Measurements from ENCODE around the gene TEX30.

Gene TEX30

GRCh38 chr13:102798581-102799425 is 25.2 kb upstream of the TEX30 start, which contains the start of the genes BIVM and POGLUT2:
BIVM (plus strand) TSS chr13:102799119; CDS start chr13:102807268, 8,149 bp downstream.
POGLUT2 (minus strand) TSS chr13:102798976; CDS start chr13:102798670, 306 bp downstream.
- Histone ChIP-seq H3K14ac (ENCODE audit: low read length) (peak within 1 kb of the TSS; percentile 73), H2AFZ (ENCODE audit: insufficient read depth, low read length, poor library complexity) (peak within 1 kb of the TSS; percentile 95), H3K79me1 (ENCODE audit: low read length) (peaks cover 13% of the 10 kb centered on the region), H3K4me1 (ENCODE audit: control insufficient read depth in 1 of 2, insufficient read depth in 2 of 2, low read length in 2 of 2) (peaks cover 0 to 3% of the 10 kb centered on the region in 2 experiments), H3K27ac (ENCODE audit: low read depth, low read length) (no peak within 1 kb of the TSS), H3K27me3 (ENCODE audit: insufficient read depth, low read length) (no peaks in the 10 kb centered on the region), H3K4ac (ENCODE audit: low read depth, low read length) (peak within 1 kb of the TSS; percentile 51), H4K91ac (ENCODE audit: low read depth, low read length) (peak within 1 kb of the TSS; percentile 55), H3K4me3 (ENCODE audit: low read depth, low read length) (peak within 1 kb of the TSS; percentile 81), H3K36me3 (ENCODE audit: control insufficient read depth in 1 of 2, insufficient read depth in 2 of 2, low read length in 2 of 2) (no peaks in the 10 kb centered on the region), H3K18ac (ENCODE audit: low read length) (peak within 1 kb of the TSS; percentile 62), H3K9ac (ENCODE audit: low read length) (peak within 1 kb of the TSS; percentile 55), H2AK5ac (ENCODE audit: low read length) (no peak within 1 kb of the TSS), H3K79me2 (ENCODE audit: control insufficient read depth, insufficient read depth, low read length, poor library complexity) (peaks cover 5% of the 10 kb centered on the region), H4K12ac (ENCODE audit: low read depth, low read length) (peak within 1 kb of the TSS; percentile 90), H3K4me2 (ENCODE audit: low read length) (peak within 1 kb of the TSS; percentile 83), H3K9me3 (ENCODE audit: insufficient read depth, low read depth, low read length) (peaks cover 3% of the 10 kb centered on the region), H3K23ac (ENCODE audit: low read length) (no peak within 1 kb of the TSS), H2BK12ac (ENCODE audit: low read length) (no peak within 1 kb of the TSS), H2BK120ac (ENCODE audit: insufficient read depth, low read length, poor library complexity) (peak within 1 kb of the TSS; percentile 47), H4K8ac (ENCODE audit: low read depth, low read length) (peak within 1 kb of the TSS; percentile 89), H2BK5ac (ENCODE audit: low read depth, low read length, poor library complexity) (no peak within 1 kb of the TSS)
- DNase-seq: peak; percentile 91 to 94
- no CpG with 5 or more reads among the region's 72 CpGs for WGBS (ENCODE audit: extremely low coverage, insufficient coverage, insufficient read length)

GRCh38 chr13:102793611-102794355 is 20.2 kb upstream of the TEX30 start:
- no peak overlapping the region for H3K4ac ChIP-seq (ENCODE audit: low read depth, low read length)
- no peak overlapping the region for H3K23ac ChIP-seq (ENCODE audit: low read length)
- H2AK5ac ChIP-seq (ENCODE audit: low read length): no peak overlapping the region
- no peak overlapping the region for H4K91ac ChIP-seq (ENCODE audit: low read depth, low read length)
- no peak overlapping the region for H2BK12ac ChIP-seq (ENCODE audit: low read length)
- no peak overlapping the region for H2AFZ ChIP-seq (ENCODE audit: insufficient read depth, low read length, poor library complexity)
- no peak for DNase-seq
- peaks cover 2% of the 10 kb centered on the region for H3K9me3 ChIP-seq (ENCODE audit: insufficient read depth, low read depth, low read length)
- H3K79me2 ChIP-seq (ENCODE audit: control insufficient read depth, insufficient read depth, low read length, poor library complexity): no peaks in the 10 kb centered on the region
- WGBS (ENCODE audit: extremely low coverage, insufficient coverage, insufficient read length): no CpG with 5 or more reads among the region's 9 CpGs
- no peak overlapping the region for H3K27ac ChIP-seq (ENCODE audit: low read depth, low read length)
- no peaks in the 10 kb centered on the region for H3K79me1 ChIP-seq (ENCODE audit: low read length)
- no peak overlapping the region for H4K12ac ChIP-seq (ENCODE audit: low read depth, low read length)
- no peak overlapping the region for H2BK120ac ChIP-seq (ENCODE audit: insufficient read depth, low read length, poor library complexity)
- H3K18ac ChIP-seq (ENCODE audit: low read length): no peak overlapping the region
- H3K4me2 ChIP-seq (ENCODE audit: low read length): no peak overlapping the region
- peaks cover 6 to 7% of the 10 kb centered on the region in 2 experiments for H3K36me3 ChIP-seq (ENCODE audit: control insufficient read depth in 1 of 2, insufficient read depth in 2 of 2, low read length in 2 of 2)
- H4K8ac ChIP-seq (ENCODE audit: low read depth, low read length): no peak overlapping the region
- H3K9ac ChIP-seq (ENCODE audit: low read length): no peak overlapping the region
- H3K4me3 ChIP-seq (ENCODE audit: low read depth, low read length): no peak overlapping the region
- no peaks in the 10 kb centered on the region for H3K27me3 ChIP-seq (ENCODE audit: insufficient read depth, low read length)
- H2BK5ac ChIP-seq (ENCODE audit: low read depth, low read length, poor library complexity): no peak overlapping the region
- H3K4me1 ChIP-seq (ENCODE audit: control insufficient read depth in 1 of 2, insufficient read depth in 2 of 2, low read length in 2 of 2): no peaks in the 10 kb centered on the region
- H3K14ac ChIP-seq (ENCODE audit: low read length): no peak overlapping the region

- no peaks in the 10 kb centered on the region for H3K9me3 ChIP-seq (ENCODE audit: insufficient read depth, low read depth, low read length)
- H4K91ac ChIP-seq (ENCODE audit: low read depth, low read length): no peak overlapping the region
- H3K4ac ChIP-seq (ENCODE audit: low read depth, low read length): no peak overlapping the region
- H2AK5ac ChIP-seq (ENCODE audit: low read length): no peak overlapping the region
- no peak overlapping the region for H2AFZ ChIP-seq (ENCODE audit: insufficient read depth, low read length, poor library complexity)
- no peak for DNase-seq
- H3K9ac ChIP-seq (ENCODE audit: low read length): peak overlapping the region; percentile 57
- no peak overlapping the region for H4K12ac ChIP-seq (ENCODE audit: low read depth, low read length)
- no peaks in the 10 kb centered on the region for H3K4me1 ChIP-seq (ENCODE audit: control insufficient read depth in 1 of 2, insufficient read depth in 2 of 2, low read length in 2 of 2)
- H3K36me3 ChIP-seq (ENCODE audit: control insufficient read depth in 1 of 2, insufficient read depth in 2 of 2, low read length in 2 of 2): peaks cover 7 to 11% of the 10 kb centered on the region in 2 experiments
- H3K23ac ChIP-seq (ENCODE audit: low read length): no peak overlapping the region
- no peak overlapping the region for H3K27ac ChIP-seq (ENCODE audit: low read depth, low read length)
- H3K27me3 ChIP-seq (ENCODE audit: insufficient read depth, low read length): no peaks in the 10 kb centered on the region
- H3K79me2 ChIP-seq (ENCODE audit: control insufficient read depth, insufficient read depth, low read length, poor library complexity): no peaks in the 10 kb centered on the region
- H3K4me2 ChIP-seq (ENCODE audit: low read length): no peak overlapping the region
- no peak overlapping the region for H2BK120ac ChIP-seq (ENCODE audit: insufficient read depth, low read length, poor library complexity)
- no peak overlapping the region for H4K8ac ChIP-seq (ENCODE audit: low read depth, low read length)
- no peak overlapping the region for H3K4me3 ChIP-seq (ENCODE audit: low read depth, low read length)
- H3K79me1 ChIP-seq (ENCODE audit: low read length): no peaks in the 10 kb centered on the region
- H2BK5ac ChIP-seq (ENCODE audit: low read depth, low read length, poor library complexity): no peak overlapping the region
- no peak overlapping the region for H3K14ac ChIP-seq (ENCODE audit: low read length)
- H3K18ac ChIP-seq (ENCODE audit: low read length): no peak overlapping the region
- H2BK12ac ChIP-seq (ENCODE audit: low read length): no peak overlapping the region
- WGBS (ENCODE audit: extremely low coverage, insufficient coverage, insufficient read length): no CpG with 5 or more reads among the region's 1 CpG
Observed at GRCh38 chr13:102792396-102792795, 18.8 kb upstream of the TEX30 start.

- Histone ChIP-seq H2BK5ac (ENCODE audit: low read depth, low read length, poor library complexity) (no peak overlapping the region), H3K18ac (ENCODE audit: low read length) (no peak overlapping the region), H3K4me1 (ENCODE audit: control insufficient read depth in 1 of 2, insufficient read depth in 2 of 2, low read length in 2 of 2) (no peaks in the 10 kb centered on the region), H4K12ac (ENCODE audit: low read depth, low read length) (no peak overlapping the region), H3K4me3 (ENCODE audit: low read depth, low read length) (no peak overlapping the region), H3K79me2 (ENCODE audit: control insufficient read depth, insufficient read depth, low read length, poor library complexity) (no peaks in the 10 kb centered on the region), H3K4me2 (ENCODE audit: low read length) (no peak overlapping the region), H2BK120ac (ENCODE audit: insufficient read depth, low read length, poor library complexity) (no peak overlapping the region), H3K23ac (ENCODE audit: low read length) (no peak overlapping the region), H3K4ac (ENCODE audit: low read depth, low read length) (no peak overlapping the region), H2BK12ac (ENCODE audit: low read length) (no peak overlapping the region), H2AFZ (ENCODE audit: insufficient read depth, low read length, poor library complexity) (no peak overlapping the region), H3K14ac (ENCODE audit: low read length) (no peak overlapping the region), H2AK5ac (ENCODE audit: low read length) (no peak overlapping the region), H3K9me3 (ENCODE audit: insufficient read depth, low read depth, low read length) (no peaks in the 10 kb centered on the region), H4K8ac (ENCODE audit: low read depth, low read length) (no peak overlapping the region), H3K27ac (ENCODE audit: low read depth, low read length) (no peak overlapping the region), H3K79me1 (ENCODE audit: low read length) (no peaks in the 10 kb centered on the region), H3K9ac (ENCODE audit: low read length) (no peak overlapping the region), H3K36me3 (ENCODE audit: control insufficient read depth in 1 of 2, insufficient read depth in 2 of 2, low read length in 2 of 2) (peaks cover 7 to 11% of the 10 kb centered on the region in 2 experiments), H4K91ac (ENCODE audit: low read depth, low read length) (no peak overlapping the region), H3K27me3 (ENCODE audit: insufficient read depth, low read length) (no peaks in the 10 kb centered on the region)
- WGBS (ENCODE audit: extremely low coverage, insufficient coverage, insufficient read length): no CpG with 5 or more reads among the region's 8 CpGs
- DNase-seq: no peak
Observed at GRCh38 chr13:102788683-102789082, 15.1 kb upstream of the TEX30 start.
